Right lung (tissue), 5 donors: ENCODE results near the gene PIK3AP1. TPM values are rescaled to one million over a fixed set of nuclear protein-coding genes. Genes with fewer than 3 reads are reported as not detected.
"Not testable (repeated sequence)": the region's sequence is repeated elsewhere in the genome, so short reads cannot be mapped to it uniquely, and the experiment has no call there.

Source experiments
- DNase-seq, 2 donors: peaks; one replicate each; pipeline ENCODE4 v3.0.0-alpha.2; 2013
- polyA plus RNA-seq, 5 donors: library from polyadenylated mRNA; unstranded; fragments of 120-200 nt; gene quantifications; one replicate each; pipeline versions ENCODE4 v1.2.1 to v1.2.3, GENCODE V29; 2013; ENCODE audit warnings: inconsistent platforms in 1 of 5, low replicate concordance in 1 of 5; ENCODE audit not compliant: insufficient read length in 5 of 5, insufficient read depth in 1 of 5

PIK3AP1 gene
- polyA plus RNA-seq, 5 donors: 2.8 to 3.9 (median 3.6) TPM

DNA sequence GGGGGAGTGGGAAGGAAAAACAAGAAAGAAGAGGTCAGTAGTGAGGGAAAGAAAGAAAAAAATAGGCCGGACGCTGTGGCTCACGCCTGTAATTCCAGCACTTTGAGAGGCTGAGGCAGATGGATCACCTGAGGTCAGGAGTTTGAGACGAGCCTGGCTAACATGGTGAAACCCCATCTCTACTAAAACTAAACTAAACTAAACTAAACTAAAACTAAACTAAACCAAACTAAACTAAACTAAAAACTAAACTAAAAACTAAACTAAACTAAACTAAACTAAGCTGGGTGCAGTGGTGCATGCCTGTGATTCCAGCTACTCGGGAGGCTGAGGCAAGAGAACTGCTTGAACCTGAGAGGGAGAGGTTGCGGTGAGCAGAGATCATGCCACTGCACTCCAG is 22.0 kb downstream of the PIK3AP1 start:
- not testable (repeated sequence) for DNase-seq

GRCh38 chr10:96697438-96697837 is 22.9 kb downstream of the PIK3AP1 start:
- no peak for DNase-seq

DNA sequence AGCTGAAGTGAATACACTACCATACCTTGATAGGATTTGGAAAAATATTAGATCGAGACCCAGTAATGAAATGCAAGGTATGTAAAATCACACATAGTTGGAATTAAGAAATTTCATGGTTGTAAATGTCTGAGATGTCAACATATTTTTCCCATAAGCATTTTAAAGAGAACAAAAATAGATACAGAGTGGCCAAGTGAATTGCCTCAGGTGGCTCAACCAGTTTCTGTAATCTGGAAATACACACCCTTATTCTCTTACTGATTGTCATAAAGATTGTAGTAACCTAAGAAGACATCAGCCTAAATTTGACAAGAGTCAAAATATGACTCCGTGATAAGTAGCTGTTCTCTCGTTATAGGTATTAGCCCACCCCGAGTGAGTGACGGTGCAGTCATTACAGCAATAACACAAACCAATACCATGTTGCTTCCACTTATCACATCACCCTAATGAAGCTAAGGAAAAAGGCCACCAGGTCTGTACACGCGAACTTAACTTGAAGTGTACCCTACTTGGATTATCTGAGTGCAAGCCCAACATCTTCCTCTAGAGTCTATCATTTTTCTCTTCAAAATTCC is 23.4 kb downstream of the PIK3AP1 start:
- DNase-seq: no peak

DNA sequence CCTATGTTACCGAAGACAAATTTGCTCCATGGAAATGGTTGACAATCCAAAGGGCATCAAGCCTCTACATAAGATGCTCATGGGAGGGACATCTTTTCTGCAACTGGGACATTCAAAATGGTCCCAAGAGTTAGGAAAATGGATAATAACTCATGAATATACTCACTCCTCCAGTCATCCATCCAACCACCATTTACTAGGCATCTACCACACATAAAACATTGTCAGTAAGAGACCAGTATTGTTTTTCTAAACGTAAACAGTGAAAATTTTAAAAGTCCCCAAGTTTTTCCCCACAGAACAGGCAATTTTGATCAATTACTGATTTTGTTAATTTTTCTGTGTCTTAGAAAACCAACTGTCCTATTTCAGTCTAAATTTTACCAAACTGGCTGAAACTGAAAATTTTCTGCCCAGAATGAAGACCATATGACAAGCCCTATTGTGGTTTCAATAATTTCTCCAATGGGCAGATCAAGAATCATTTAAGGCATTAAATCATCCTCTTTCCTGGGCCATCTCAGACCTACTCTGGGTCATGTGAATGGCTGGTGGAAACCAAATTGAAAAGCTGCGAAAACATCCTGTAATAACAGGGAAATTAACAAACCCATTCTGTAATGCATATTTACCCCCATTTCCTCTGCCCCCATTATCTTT is 24.2 kb downstream of the PIK3AP1 start:
- DNase-seq: no peak

DNA sequence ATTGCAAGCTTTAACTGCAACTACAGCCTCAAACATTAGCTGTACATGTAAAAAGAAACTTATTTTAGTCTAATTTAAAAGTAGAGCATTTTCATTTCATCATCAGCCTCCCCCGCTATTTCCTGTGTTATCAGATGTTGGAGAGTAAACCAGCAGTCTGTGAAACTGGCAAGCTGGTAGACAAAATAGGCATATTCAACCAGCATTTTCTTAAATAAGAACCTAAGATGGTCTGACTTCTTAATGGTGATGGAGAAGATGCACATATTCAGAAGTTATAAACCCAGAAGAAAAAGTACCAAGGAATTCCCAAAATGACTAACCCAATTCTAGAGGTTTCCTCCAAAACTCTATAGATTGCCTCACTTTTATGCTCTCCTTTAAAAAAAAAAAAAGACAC is 24.9 kb downstream of the PIK3AP1 start:
- no peak for DNase-seq

- no peak for DNase-seq
These were observed 26.9 kb downstream of the PIK3AP1 start for GRCh38 chr10:96693431-96693830.

DNA sequence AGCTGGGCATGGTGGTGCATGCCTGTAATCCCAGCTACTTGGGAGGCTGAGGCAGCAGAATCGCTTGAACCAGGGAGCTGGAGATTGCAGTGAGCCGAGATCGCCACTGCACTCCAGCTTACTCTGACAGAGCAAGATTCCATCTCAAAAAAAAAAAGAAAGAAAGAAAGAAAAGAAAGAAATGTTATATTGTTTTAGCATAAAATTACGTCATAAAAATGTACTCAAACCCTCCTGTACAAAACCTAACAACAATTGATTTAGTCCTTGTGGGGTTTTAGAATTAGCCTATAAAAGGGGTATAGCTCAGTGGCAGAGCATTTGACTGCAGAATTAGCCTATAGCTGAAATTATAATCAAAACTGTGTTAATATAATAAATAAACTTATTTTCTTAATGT is 27.9 kb downstream of the PIK3AP1 start:
- no peak for DNase-seq

DNA sequence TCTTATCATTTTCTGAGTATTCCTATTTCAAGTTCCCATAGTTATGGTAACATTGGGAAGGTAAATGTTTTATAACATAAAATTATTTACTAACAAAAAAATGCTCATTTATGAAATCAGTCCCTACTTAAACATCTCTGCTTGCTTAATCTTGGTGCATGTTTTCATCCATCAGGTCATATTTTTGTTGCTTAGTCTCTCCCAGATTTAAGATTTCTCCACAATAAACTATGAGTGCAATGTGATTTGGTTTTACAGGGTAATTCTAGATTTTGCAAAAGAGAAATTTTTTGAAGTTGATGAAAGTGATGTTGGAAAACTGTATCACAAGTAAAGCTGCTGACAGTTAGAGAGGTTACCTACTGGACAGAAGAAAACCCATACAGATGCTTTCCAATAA is 28.6 kb downstream of the PIK3AP1 start:
- DNase-seq: no peak

GRCh38 chr10:96690755-96691730 is 29.3 kb downstream of the PIK3AP1 start:
- no peak for DNase-seq

- no peak for DNase-seq
These were observed 31.5 kb downstream of the PIK3AP1 start for GRCh38 chr10:96688789-96689188.

- no peak for DNase-seq
These were observed 32.8 kb downstream of the PIK3AP1 start for GRCh38 chr10:96687317-96688012.

DNA sequence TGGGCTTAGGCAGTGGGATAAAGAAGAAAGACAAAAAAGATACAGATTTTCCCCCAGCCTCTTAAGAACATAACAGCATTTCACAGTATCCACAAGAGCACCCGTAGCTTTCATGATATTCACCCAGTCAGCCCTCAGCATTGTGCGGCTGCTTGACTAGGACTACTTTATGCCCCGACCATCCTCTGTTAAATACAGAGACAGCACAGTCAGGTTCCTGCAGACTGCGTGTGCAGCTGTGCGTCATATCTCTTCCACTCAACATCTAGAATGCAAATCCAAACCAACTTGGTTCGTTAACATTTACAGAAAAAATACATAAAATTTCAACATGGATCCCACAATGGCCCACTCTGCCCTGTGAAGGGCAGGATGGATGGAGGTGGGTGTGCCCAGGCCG is 33.8 kb downstream of the PIK3AP1 start:
- DNase-seq: no peak

- no peak for DNase-seq
These were observed 35.0 kb downstream of the PIK3AP1 start for GRCh38 chr10:96685306-96685705.

GRCh38 chr10:96684826-96685225 is 35.5 kb downstream of the PIK3AP1 start:
- DNase-seq: no peak

DNA sequence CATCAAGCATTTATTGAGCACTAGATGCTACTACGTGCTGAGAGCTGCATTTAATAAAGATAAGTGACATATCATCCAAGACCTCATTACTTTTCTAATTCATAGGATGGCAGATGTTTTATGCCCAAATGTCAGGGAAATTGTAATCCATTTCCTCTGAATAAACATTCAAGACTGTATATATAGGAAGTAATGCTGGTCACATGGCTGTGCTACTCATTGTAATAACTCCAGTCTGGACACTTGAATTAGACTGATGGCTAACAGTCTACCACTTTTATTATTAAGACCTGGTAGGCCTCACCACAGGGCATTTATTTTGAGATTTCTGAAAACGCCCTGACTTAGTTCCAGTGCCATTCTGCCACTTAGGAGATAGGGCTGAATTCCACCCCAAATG is 36.6 kb downstream of the PIK3AP1 start:
- DNase-seq: no peak

- no peak for DNase-seq
These were observed 37.2 kb downstream of the PIK3AP1 start for GRCh38 chr10:96683065-96683464.

GRCh38 chr10:96681524-96681923 is 38.8 kb downstream of the PIK3AP1 start:
- DNase-seq: no peak

- not testable (repeated sequence) for DNase-seq
These were observed 39.9 kb downstream of the PIK3AP1 start for GRCh38 chr10:96680463-96680862.

GRCh38 chr10:96678725-96679124 is 41.6 kb downstream of the PIK3AP1 start:
- DNase-seq: no peak

- DNase-seq: no peak
These were observed 43.8 kb downstream of the PIK3AP1 start for GRCh38 chr10:96676272-96677112.

DNA sequence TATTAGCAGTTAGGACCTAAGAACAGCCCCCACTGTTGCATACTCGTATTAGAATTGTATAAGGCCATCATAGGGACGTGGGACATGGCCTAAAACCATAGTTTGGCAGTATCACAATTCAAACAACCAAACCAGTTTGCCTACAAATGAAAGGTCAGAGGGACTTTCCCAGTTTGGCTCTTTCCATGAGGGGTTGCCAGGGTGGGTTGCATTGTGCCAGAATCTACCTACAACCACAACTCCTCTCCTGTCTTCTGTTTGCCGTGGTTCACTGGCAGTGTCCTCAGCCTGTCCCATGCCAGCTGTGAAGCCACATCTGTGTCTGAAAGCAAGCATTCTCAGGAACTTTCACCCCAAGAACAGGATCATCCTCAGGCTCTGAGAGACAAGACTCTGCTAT is 44.5 kb downstream of the PIK3AP1 start:
- no peak for DNase-seq
